VCaP (cell line): ENCODE results near the gene FN3K.

Source experiments
- H3K27ac ChIP-seq: fragments of 450-650 bp; 2 replicates; pipeline ENCODE4 v1.5.1; 2017
- TF ChIP-seq, protein P1 (sequence below): fragments of 450-650 bp; conservative IDR thresholded peaks from 2 replicates; pipeline ENCODE4 v1.5.1; 2017; ENCODE audit warnings: mild to moderate bottlenecking, moderate library complexity

The FN3K gene

DNA sequence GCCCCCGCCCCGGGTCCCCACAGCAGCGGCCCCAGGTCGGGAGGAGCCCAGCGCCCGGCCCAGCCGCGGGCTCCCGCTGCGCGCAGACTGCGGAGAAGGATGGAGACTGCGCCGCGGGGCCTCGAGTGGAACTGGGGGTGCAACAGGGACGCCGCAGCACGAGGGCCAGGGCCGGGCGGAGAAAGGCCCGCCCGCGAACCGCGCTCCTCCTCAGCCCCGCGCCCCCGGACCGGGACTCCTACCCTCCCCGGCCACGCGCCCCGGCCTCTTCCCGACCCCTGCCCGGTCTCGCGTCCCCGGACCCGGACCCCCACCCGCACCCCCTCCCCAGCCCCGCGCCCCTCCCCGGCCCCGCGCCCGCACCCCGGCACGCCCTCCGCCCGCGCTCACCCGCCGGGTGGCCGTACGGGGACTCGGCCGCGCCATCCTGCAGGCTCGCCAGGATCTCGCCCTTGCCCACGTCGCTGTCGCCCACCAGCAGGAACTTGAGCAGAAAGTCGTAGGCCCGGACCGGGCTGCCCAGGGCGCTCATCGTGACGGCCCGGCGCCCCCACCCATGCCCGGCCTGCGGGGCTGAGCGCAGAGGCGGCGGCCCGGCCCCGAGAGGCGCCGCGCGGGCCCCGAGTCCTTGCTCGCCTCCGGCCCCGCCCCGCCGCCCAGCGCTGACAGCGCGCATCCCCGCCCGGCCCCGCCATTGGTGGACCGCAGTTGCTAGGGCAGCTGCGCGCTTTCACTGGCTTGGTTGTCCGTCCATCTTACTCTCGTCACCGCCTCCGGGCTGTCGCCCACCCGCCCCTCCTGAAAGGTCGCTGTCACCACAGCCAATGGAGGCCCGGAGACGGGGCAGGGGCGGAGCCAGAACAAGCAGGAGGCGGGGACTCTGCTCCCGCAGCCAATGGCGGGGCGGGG lies 37.1 kb upstream of the FN3K start, which contains the start of gene RAB40B:
Gene RAB40B (minus strand): TSS at position 634 of the 909 bp plus-strand sequence. CDS start 102 bp downstream, at position 532.
- peak within 1 kb of the TSS; percentile 81 for H3K27ac ChIP-seq
- TF ChIP-seq, protein P1, sequence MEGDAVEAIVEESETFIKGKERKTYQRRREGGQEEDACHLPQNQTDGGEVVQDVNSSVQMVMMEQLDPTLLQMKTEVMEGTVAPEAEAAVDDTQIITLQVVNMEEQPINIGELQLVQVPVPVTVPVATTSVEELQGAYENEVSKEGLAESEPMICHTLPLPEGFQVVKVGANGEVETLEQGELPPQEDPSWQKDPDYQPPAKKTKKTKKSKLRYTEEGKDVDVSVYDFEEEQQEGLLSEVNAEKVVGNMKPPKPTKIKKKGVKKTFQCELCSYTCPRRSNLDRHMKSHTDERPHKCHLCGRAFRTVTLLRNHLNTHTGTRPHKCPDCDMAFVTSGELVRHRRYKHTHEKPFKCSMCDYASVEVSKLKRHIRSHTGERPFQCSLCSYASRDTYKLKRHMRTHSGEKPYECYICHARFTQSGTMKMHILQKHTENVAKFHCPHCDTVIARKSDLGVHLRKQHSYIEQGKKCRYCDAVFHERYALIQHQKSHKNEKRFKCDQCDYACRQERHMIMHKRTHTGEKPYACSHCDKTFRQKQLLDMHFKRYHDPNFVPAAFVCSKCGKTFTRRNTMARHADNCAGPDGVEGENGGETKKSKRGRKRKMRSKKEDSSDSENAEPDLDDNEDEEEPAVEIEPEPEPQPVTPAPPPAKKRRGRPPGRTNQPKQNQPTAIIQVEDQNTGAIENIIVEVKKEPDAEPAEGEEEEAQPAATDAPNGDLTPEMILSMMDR: no peak

DNA sequence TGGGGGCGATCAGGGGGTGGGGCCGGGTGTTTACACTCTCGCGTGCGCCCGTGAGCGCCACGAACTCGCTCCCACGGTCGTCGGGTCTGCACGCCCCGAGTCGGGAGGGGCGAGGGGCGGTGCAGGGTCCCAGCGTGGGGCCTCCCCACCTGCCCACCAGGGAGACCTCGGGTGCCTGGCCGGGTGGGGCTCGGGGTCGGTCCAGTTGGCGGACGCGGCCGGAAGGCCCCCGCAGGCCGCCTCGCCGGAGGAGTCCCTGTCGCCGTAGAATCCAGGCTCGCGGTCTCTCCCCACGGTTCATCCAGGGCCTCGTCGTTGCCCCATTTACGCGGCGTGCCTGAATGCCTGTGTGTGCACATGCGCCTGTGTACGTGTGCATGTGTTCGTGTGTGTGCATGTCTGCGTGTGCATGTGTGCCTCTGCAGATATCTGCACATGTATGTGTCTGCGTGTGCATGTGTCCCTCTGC lies 36.4 kb upstream of the FN3K start:
- TF ChIP-seq, protein P1: no peak
- H3K27ac ChIP-seq: peak overlapping the region; percentile 81

DNA sequence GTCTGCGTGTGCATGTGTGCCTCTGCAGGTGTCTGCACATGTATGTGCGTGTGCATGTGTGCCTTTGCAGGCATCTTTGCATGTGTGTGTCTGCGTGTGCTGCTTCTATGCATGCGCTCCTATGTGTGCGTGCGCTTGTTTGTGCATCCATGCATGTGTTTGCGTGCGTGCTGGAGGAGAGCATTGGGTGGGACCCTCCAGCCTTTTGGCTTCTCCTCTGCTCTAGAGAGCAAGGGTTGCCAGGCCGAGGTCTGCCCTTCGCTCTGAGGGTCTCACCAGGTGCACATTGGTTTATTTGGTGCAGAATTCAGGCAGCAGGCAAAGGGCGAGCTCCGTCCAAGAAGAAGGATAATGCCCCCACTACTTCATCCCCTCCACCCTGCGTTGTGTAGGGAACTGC lies 35.9 kb upstream of the FN3K start:
- TF ChIP-seq, protein P1: no peak
- H3K27ac ChIP-seq: 0 out of 2 replicates have a peak overlapping the region, but pooled peaks have one; percentile 81

DNA sequence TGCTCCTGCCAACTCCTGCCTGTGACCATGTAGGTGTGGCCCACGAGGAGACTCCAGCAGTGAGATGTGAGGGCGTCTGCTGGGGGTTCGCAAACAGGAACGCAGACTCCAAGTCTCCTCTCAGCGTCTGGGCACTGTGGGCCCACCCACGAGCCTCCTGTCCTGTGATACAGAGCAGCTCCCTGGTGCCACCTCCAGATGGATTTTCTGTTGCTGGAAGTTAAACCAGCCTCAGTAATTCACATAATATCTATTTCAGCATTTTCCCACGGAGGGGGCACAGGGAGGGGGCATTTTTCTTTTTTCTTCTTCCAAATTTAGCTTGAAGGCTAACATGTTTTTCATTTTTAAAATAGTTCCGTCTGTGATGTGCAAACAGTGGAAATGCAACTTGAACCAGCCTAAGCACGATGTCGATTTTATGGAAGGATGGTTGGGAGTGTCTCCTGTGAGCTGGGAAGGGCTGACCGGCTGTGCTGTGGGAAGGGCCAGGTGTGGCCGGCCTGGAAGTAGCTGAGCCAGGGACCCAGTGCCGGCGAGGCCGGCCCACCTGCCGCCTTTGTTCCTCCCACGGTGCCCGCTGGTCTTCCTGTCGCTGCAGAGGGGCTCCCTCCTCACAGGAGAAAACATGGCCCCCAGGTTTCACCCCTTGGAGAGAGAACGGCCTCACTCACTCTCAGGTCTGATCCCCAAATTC lies 33.0 kb upstream of the FN3K start:
- peak overlapping the region; percentile 36 for H3K27ac ChIP-seq
- TF ChIP-seq, protein P1: no peak; the same call in 1 of the 2 replicates

DNA sequence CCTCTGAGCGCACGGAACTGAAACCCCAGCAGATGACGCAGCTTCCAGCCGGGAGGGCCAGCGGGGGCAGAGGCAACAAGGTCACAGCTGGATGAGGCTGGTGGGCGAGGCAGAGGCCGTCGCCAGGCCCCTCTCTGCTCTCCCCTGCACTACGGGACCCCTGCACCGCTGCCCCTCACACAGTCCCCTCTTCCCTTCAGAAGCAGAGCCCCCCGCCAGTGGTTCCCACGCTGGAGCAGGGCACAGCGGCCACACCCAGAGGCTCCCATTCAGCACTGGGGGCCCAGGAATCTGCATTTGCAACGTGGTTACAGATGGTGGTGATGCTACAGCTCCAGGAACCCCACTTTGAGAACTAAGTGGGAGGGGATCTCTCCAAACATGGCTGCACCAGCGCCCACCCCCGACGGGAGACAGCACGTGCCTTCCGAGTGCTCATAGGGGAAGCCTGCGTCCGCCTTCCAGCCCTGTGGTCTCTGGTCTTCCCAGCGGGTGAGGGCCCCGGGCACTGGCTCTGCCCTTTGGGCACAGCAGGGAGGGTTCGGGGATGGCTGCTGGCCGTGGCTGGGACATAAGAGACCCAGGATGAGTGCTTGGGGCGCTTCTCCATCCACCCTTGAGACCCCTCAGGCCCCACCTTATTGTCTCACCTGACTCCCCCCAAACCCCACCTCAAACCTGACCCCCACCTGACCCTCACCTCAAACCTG lies 32.2 kb upstream of the FN3K start:
- H3K27ac ChIP-seq: peak overlapping the region; percentile 36
- TF ChIP-seq, protein P1: no peak

DNA sequence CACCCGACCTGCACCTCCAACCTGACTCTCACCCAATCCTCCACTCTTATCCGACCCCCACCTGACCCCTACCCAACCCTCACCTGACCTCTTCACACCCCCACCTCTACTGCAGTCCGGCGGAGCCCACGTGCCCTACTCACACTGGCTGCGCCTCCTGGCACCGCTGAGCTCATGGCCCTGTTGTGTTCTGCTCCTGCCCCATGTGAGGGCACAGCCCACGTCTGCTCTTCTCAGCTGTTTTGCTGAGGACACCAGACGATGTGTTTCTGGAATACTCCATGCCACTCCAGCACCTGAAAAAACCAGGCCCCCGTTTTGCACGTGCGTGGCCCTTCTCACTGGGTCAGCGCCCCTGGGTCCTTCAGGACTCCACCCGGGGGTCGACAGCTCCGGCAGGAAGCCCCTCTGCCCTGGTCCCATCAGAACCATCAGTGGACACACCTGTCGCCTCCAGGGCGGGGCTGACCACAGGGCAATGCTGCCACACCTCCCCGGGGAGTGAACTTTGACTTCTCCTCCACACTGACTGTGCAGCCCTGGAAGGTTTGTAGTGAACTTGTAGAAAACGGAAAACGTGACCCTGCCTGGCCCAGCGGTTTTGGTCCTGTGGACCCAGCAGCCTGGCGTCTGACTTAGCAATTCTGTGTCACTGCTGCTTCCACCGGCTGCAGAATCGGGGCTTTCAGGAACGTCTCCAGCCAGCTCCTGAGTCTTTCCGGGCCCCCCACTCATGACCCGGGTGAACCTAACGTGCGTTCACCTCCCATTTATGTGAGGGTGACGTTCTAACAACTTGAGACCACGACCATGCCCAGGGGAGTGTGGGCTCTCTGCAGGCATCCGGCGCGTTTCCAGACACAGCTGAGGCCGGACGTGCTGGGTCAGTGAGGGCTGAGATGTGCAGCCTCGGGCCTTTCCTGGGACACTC lies 31.2 kb upstream of the FN3K start:
- H3K27ac ChIP-seq: no peak overlapping the region
- TF ChIP-seq, protein P1: no peak
